ENCODE results near the gene HYAL3.

Gene HYAL3

DNA sequence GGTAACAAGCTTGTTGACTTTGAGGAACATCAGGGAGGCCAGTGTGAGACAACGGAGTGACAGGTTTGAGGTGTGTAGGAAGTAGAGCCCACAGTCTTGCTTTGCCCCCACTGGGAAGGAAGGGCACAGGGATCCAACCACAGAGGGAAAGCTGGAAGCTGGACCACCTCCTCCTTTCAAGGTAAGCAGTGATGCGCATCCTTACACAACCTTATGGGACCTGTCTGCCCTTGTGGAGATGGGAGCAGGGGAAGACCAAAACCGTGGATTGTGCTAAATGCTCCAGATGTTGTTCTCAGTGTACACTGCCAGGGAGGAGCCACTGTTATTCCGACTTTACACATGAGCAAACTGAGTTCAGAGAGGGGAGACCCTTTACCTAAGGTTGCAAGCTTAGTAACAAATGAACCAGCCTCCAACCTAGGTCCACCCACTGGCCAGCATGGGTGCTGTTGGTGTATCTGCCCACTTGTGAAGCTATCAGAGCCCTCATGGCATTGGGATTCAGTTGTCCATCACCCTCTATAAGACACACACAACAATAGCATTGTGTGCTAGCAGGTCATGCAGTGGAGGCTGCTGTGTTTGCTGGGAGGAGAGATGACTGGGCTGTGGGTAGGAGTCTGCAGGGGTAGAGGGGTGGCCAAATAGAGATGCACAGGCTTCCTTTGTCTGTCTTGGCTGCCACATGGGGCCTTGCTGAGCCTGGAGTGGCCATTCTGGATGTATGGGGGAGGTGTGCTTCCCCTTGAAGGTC lies 20.9 kb downstream of the HYAL3 start:
- Histone ChIP-seq H3K36me3 (ENCODE audit: insufficient read depth, insufficient read length, low read length) (peaks cover 58% of the 10 kb centered on the region), H3K27me3 (ENCODE audit: insufficient read depth, insufficient read length) (no peaks in the 10 kb centered on the region), H3K4me1 (ENCODE audit: insufficient read depth, insufficient read length) (peaks cover 19% of the 10 kb centered on the region), H3K9ac (ENCODE audit: insufficient read length, low read depth) (peak overlapping the region; percentile 57), H3K4me3 (ENCODE audit: insufficient read length, low read depth) (no peak overlapping the region), H3K9me3 (ENCODE audit: insufficient read depth, low read length) (no peaks in the 10 kb centered on the region)
- TF ChIP-seq ZNF274 (IDR thresholded peaks at IDR 0.05; ENCODE audit: low read depth, low read length) (no peak), YY1 (IDR thresholded peaks at IDR 0.05; ENCODE audit: insufficient read depth, insufficient read length) (no peak), SUZ12 (IDR thresholded peaks at IDR 0.05; ENCODE audit: extremely low read depth, insufficient read depth, insufficient read length) (no peak)
- no peak for DNase-seq (ENCODE audit: low read depth, low spot score)

DNA sequence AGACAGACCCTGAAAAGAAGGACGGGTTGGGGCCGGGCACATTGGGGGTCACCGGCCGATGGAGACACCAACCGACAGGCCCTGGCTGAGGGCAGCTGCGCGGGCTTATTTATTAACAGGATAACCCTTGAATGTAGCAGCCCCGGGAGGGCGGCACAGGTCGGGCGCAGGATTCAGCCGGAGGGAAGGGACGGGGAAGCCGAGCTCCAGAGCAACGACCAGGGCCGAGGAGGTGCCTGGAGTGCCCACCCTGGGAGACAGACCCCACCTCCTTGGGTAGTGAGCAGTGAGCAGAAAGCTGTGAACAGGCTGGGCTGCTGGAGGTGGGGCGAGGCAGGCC lies 22.5 kb downstream of the HYAL3 start:
- Histone ChIP-seq H3K4me3 (ENCODE audit: insufficient read length, low read depth) (no peak overlapping the region), H3K4me1 (ENCODE audit: insufficient read depth, insufficient read length) (peaks cover 22% of the 10 kb centered on the region), H3K9ac (ENCODE audit: insufficient read length, low read depth) (no peak overlapping the region), H3K27me3 (ENCODE audit: insufficient read depth, insufficient read length) (no peaks in the 10 kb centered on the region), H3K36me3 (ENCODE audit: insufficient read depth, insufficient read length, low read length) (peaks cover 63% of the 10 kb centered on the region), H3K9me3 (ENCODE audit: insufficient read depth, low read length) (no peaks in the 10 kb centered on the region)
- no peak for TF ChIP-seq SUZ12 (IDR thresholded peaks at IDR 0.05; ENCODE audit: extremely low read depth, insufficient read depth, insufficient read length)
- no peak for TF ChIP-seq ZNF274 (IDR thresholded peaks at IDR 0.05; ENCODE audit: low read depth, low read length)
- no peak for TF ChIP-seq YY1 (IDR thresholded peaks at IDR 0.05; ENCODE audit: insufficient read depth, insufficient read length)
- DNase-seq (ENCODE audit: low read depth, low spot score) = no peak

DNA sequence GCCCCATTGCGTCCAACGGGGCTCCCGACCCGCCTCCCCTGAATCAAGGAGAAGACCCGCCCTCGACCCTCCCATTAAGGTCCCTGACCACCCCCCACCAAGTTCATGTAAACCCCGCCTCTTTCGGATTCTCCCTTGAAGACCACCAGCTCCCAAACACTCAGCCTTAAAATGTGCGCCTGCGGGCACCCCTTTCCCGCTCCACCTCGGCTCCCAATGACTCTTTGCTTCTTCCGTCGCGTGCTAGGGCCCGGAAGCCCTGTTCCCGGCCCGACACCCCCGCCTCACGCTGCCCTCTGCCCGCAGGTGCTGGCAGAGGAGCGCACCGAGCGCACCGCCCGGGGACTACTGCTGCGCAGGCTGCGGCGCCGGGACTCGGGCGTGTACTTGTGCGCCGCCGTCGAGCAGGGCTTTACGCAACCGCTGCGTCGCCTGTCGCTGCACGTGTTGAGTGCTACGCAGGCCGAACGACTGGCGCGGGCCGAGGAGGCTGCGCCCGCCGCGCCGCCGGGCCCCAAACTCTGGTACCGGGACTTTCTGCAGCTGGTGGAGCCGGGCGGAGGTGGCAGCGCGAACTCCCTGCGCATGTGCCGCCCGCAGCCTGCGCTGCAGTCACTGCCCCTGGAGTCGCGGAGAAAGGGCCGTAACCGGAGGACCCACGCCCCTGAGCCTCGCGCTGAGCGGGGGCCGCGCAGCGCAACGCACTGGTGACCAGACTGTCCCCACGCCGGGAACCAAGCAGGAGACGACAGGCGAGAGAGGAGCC lies 23.0 kb downstream of the HYAL3 start:
- DNase-seq (ENCODE audit: low read depth, low spot score) = no peak
- Histone ChIP-seq H3K4me1 (ENCODE audit: insufficient read depth, insufficient read length) (peaks cover 28% of the 10 kb centered on the region), H3K36me3 (ENCODE audit: insufficient read depth, insufficient read length, low read length) (peaks cover 68% of the 10 kb centered on the region), H3K9ac (ENCODE audit: insufficient read length, low read depth) (no peak overlapping the region), H3K27me3 (ENCODE audit: insufficient read depth, insufficient read length) (no peaks in the 10 kb centered on the region), H3K4me3 (ENCODE audit: insufficient read length, low read depth) (no peak overlapping the region), H3K9me3 (ENCODE audit: insufficient read depth, low read length) (no peaks in the 10 kb centered on the region)
- TF ChIP-seq SUZ12 (IDR thresholded peaks at IDR 0.05; ENCODE audit: extremely low read depth, insufficient read depth, insufficient read length) (no peak), YY1 (IDR thresholded peaks at IDR 0.05; ENCODE audit: insufficient read depth, insufficient read length) (no peak), ZNF274 (IDR thresholded peaks at IDR 0.05; ENCODE audit: low read depth, low read length) (no peak)

GRCh38 chr3:50275141-50275995 lies 23.8 kb downstream of the HYAL3 start:
- H3K27me3 ChIP-seq (ENCODE audit: insufficient read depth, insufficient read length) = no peaks in the 10 kb centered on the region
- H3K9ac ChIP-seq (ENCODE audit: insufficient read length, low read depth) = no peak overlapping the region
- TF ChIP-seq SUZ12 (IDR thresholded peaks at IDR 0.05; ENCODE audit: extremely low read depth, insufficient read depth, insufficient read length) = no peak
- TF ChIP-seq YY1 (IDR thresholded peaks at IDR 0.05; ENCODE audit: insufficient read depth, insufficient read length) = no peak
- no peak for TF ChIP-seq ZNF274 (IDR thresholded peaks at IDR 0.05; ENCODE audit: low read depth, low read length)
- H3K36me3 ChIP-seq (ENCODE audit: insufficient read depth, insufficient read length, low read length) = peaks cover 76% of the 10 kb centered on the region
- peaks cover 32% of the 10 kb centered on the region for H3K4me1 ChIP-seq (ENCODE audit: insufficient read depth, insufficient read length)
- no peak overlapping the region for H3K4me3 ChIP-seq (ENCODE audit: insufficient read length, low read depth)
- DNase-seq (ENCODE audit: low read depth, low spot score) = no peak
- H3K9me3 ChIP-seq (ENCODE audit: insufficient read depth, low read length) = no peaks in the 10 kb centered on the region

DNA sequence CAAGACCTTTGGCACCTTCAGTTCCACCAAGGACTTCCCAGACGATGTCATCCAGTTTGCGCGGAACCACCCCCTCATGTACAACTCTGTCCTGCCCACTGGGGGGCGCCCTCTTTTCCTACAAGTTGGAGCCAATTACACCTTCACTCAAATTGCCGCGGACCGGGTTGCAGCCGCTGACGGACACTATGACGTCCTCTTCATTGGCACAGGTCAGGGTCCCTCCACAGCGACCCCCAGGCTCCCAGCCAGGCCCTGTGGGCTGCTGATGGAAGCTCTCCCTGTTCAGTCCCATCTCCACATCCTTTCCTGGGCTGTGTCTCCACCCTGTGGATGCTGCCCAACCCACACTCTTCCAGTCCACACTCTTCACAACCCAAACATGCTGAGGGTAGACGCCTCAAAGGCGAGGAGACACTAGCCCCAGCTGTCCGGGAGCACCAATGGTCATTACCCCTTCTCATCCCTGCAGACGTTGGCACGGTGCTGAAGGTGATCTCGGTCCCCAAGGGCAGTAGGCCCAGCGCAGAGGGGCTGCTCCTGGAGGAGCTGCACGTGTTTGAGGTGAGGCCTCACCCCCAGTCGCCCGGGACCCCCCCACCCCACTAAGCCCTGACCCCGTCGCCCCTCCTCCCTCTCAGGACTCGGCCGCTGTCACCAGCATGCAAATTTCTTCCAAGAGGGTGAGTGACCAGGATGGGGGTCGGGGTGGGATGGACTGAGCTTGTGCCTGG lies 24.7 kb downstream of the HYAL3 start:
- DNase-seq (ENCODE audit: low read depth, low spot score) = peak; percentile 73
- Histone ChIP-seq H3K4me3 (ENCODE audit: insufficient read length, low read depth) (no peak overlapping the region), H3K36me3 (ENCODE audit: insufficient read depth, insufficient read length, low read length) (peaks cover 80% of the 10 kb centered on the region), H3K4me1 (ENCODE audit: insufficient read depth, insufficient read length) (peaks cover 40% of the 10 kb centered on the region), H3K9ac (ENCODE audit: insufficient read length, low read depth) (no peak overlapping the region), H3K27me3 (ENCODE audit: insufficient read depth, insufficient read length) (no peaks in the 10 kb centered on the region), H3K9me3 (ENCODE audit: insufficient read depth, low read length) (no peaks in the 10 kb centered on the region)
- no peak for TF ChIP-seq ZNF274 (IDR thresholded peaks at IDR 0.05; ENCODE audit: low read depth, low read length)
- no peak for TF ChIP-seq SUZ12 (IDR thresholded peaks at IDR 0.05; ENCODE audit: extremely low read depth, insufficient read depth, insufficient read length)
- TF ChIP-seq YY1 (IDR thresholded peaks at IDR 0.05; ENCODE audit: insufficient read depth, insufficient read length) = no peak

DNA sequence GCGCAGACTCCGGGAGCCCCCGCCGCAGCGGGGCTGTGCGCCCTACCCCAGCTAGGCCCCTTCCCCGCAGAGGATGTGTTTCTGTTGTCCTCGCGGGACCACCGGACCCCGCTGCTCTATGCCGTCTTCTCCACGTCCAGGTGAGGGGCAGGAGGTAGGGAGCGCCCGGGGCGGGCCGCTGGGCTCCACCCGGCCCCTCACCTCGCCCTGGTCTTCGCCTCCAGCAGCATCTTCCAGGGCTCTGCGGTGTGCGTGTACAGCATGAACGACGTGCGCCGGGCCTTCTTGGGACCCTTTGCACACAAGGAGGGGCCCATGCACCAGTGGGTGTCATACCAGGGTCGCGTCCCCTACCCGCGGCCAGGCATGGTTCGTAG lies 25.5 kb downstream of the HYAL3 start:
- no peaks in the 10 kb centered on the region for H3K9me3 ChIP-seq (ENCODE audit: insufficient read depth, low read length)

More for the DNA sequence above, 25.5 kb downstream of the HYAL3 start:
- Histone ChIP-seq H3K27me3 (ENCODE audit: insufficient read depth, insufficient read length) (no peaks in the 10 kb centered on the region), H3K36me3 (ENCODE audit: insufficient read depth, insufficient read length, low read length) (peaks cover 74% of the 10 kb centered on the region), H3K4me1 (ENCODE audit: insufficient read depth, insufficient read length) (peaks cover 41% of the 10 kb centered on the region), H3K4me3 (ENCODE audit: insufficient read length, low read depth) (no peak overlapping the region), H3K9ac (ENCODE audit: insufficient read length, low read depth) (peak overlapping the region; percentile 53)
- TF ChIP-seq ZNF274 (IDR thresholded peaks at IDR 0.05; ENCODE audit: low read depth, low read length) = no peak
- DNase-seq (ENCODE audit: low read depth, low spot score) = no peak
